HEK293 (cell line): ENCODE data around the gene BEX4.

Experiments
- ZNF274 ChIP-seq, 2 experiments: fragments of 200-500 bp in 1 of 2; fragments of 450-650 bp in 1 of 2; sonication (Bioruptor generic) in 1 of 2; formaldehyde crosslinking in 1 of 2; IDR thresholded peaks; 2 replicates each; pipeline versions ENCODE4 v1.5.1 to v1.6.1; 2014 to 2016; ENCODE audit warnings: borderline replicate concordance in 1 of 2, inconsistent platforms in 1 of 2, low read length in 1 of 2, missing biosample characterization in 1 of 2, missing genetic modification characterization in 1 of 2
- TF ChIP-seq, protein P1 (sequence below): fragments of 450-650 bp; formaldehyde crosslinking; IDR thresholded peaks from 2 replicates; pipeline ENCODE4 v1.5.1; 2016; ENCODE audit warnings: missing biosample characterization, missing genetic modification characterization

GRCh38 chrX:103175944-103176753, 38.8 kb upstream of the BEX4 start:
- TF ChIP-seq, protein P1, sequence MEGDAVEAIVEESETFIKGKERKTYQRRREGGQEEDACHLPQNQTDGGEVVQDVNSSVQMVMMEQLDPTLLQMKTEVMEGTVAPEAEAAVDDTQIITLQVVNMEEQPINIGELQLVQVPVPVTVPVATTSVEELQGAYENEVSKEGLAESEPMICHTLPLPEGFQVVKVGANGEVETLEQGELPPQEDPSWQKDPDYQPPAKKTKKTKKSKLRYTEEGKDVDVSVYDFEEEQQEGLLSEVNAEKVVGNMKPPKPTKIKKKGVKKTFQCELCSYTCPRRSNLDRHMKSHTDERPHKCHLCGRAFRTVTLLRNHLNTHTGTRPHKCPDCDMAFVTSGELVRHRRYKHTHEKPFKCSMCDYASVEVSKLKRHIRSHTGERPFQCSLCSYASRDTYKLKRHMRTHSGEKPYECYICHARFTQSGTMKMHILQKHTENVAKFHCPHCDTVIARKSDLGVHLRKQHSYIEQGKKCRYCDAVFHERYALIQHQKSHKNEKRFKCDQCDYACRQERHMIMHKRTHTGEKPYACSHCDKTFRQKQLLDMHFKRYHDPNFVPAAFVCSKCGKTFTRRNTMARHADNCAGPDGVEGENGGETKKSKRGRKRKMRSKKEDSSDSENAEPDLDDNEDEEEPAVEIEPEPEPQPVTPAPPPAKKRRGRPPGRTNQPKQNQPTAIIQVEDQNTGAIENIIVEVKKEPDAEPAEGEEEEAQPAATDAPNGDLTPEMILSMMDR (tag by site-specific recombination), result peak; percentile 66; the same call in 1 of the 2 replicates
- no peak for TF ChIP-seq ZNF274 (IDR thresholded peaks at IDR 0.05; ENCODE audit: low read length)
- no peak for TF ChIP-seq ZNF274 (tag by site-specific recombination; IDR thresholded peaks at IDR 0.05; ENCODE audit: borderline replicate concordance)
